ENCODE data around the gene FCHSD2. TPM values are rescaled to one million over a fixed set of nuclear protein-coding genes. Genes with fewer than 3 reads are reported as not detected.
A peak's percentile ranks its signal among the peaks of the same experiment; 100 is the strongest.

FCHSD2 gene
- total and polyA plus RNA-seq, 2 of the 13 experiments (the other 11 are each of a cell fraction or from before 2014, with no cell fraction given): 20.5 to 24.8 TPM

DNA sequence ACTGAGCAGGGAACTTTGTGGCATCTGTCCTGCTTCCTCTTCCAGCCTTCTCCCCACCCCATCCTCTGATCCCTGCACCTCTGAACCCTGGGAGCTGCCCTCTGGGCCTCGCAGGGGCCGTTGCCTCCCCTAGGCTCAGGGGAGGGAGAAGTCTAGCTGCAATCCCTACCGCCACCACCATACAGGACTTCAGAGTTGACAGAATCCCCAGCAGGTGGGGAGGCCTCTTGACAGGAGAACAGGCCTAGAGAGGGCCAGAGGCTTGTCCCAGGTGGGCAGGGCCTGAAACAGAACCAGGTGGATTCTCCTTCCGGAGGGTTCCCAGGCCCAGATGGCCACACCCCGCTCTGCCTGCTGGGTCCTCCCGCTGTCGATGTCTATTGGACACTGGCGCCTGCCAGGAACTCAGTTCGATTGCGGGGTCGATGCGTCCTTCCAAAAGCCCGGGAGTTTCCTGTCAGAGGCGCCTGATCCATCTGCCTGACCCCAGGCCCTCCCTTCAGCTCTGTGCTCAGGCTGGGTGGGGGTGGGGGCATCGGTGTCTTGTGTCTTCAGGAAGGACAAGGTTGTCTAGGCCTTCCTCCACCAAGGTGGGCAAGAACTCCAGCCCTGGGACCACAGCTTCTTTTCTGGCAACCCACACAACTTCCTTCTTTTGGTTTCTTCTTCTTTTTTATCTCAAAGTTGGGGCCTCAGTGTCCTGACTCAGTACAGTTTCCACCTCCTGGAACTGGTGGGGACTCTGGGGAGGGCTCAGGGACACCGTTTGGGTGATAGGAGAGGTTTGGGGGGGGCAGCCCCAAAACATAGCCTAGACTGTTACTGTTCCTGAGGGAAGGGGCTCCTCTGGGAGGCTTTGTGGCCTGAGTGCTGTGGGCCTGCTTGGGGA lies 354.7 kb downstream of the FCHSD2 start (continued):
- TF ChIP-seq IKZF5 (CRISPR knock-in tag; IDR thresholded peaks at IDR 0.05) (peak; percentile 23; the same call in 1 of the 2 replicates), RXRA (CRISPR knock-in tag; IDR thresholded peaks at IDR 0.05) (peak; percentile 69; the same call in 1 of the 2 replicates), XRCC5 (optimal IDR thresholded peaks at IDR 0.05; ENCODE audit: low read length) (peak; percentile 97), GATAD2A (CRISPR knock-in tag; IDR thresholded peaks at IDR 0.05) (peak; percentile 75), ZNF333 (CRISPR knock-in tag; IDR thresholded peaks at IDR 0.05; ENCODE audit: borderline replicate concordance) (peak; percentile 44; the same call in 1 of the 2 replicates), ZNF788 (CRISPR knock-in tag; IDR thresholded peaks at IDR 0.05; ENCODE audit: borderline replicate concordance) (no peak; the same call in 1 of the 2 replicates), ZNF510 (CRISPR knock-in tag; IDR thresholded peaks at IDR 0.05; ENCODE audit: low read depth) (0 out of 2 replicates have a peak, but pooled peaks have one; percentile 88), ZFY (CRISPR knock-in tag; IDR thresholded peaks at IDR 0.05) (peak; percentile 89), ZFP36L2 (CRISPR knock-in tag; IDR thresholded peaks at IDR 0.05) (no peak), PTBP1 (IDR thresholded peaks at IDR 0.05; ENCODE audit: low read depth, low read length, poor library complexity, severe bottlenecking) (no peak), ZNF503 (CRISPR knock-in tag; IDR thresholded peaks at IDR 0.05) (no peak)
- TF ChIP-seq, protein P1, sequence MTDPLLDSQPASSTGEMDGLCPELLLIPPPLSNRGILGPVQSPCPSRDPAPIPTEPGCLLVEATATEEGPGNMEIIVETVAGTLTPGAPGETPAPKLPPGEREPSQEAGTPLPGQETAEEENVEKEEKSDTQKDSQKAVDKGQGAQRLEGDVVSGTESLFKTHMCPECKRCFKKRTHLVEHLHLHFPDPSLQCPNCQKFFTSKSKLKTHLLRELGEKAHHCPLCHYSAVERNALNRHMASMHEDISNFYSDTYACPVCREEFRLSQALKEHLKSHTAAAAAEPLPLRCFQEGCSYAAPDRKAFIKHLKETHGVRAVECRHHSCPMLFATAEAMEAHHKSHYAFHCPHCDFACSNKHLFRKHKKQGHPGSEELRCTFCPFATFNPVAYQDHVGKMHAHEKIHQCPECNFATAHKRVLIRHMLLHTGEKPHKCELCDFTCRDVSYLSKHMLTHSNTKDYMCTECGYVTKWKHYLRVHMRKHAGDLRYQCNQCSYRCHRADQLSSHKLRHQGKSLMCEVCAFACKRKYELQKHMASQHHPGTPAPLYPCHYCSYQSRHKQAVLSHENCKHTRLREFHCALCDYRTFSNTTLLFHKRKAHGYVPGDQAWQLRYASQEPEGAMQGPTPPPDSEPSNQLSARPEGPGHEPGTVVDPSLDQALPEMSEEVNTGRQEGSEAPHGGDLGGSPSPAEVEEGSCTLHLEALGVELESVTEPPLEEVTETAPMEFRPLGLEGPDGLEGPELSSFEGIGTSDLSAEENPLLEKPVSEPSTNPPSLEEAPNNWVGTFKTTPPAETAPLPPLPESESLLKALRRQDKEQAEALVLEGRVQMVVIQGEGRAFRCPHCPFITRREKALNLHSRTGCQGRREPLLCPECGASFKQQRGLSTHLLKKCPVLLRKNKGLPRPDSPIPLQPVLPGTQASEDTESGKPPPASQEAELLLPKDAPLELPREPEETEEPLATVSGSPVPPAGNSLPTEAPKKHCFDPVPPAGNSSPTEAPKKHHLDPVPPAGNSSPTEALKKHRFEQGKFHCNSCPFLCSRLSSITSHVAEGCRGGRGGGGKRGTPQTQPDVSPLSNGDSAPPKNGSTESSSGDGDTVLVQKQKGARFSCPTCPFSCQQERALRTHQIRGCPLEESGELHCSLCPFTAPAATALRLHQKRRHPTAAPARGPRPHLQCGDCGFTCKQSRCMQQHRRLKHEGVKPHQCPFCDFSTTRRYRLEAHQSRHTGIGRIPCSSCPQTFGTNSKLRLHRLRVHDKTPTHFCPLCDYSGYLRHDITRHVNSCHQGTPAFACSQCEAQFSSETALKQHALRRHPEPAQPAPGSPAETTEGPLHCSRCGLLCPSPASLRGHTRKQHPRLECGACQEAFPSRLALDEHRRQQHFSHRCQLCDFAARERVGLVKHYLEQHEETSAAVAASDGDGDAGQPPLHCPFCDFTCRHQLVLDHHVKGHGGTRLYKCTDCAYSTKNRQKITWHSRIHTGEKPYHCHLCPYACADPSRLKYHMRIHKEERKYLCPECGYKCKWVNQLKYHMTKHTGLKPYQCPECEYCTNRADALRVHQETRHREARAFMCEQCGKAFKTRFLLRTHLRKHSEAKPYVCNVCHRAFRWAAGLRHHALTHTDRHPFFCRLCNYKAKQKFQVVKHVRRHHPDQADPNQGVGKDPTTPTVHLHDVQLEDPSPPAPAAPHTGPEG (CRISPR knock-in tag; IDR thresholded peaks at IDR 0.05): no peak
- TF ChIP-seq, protein P2, sequence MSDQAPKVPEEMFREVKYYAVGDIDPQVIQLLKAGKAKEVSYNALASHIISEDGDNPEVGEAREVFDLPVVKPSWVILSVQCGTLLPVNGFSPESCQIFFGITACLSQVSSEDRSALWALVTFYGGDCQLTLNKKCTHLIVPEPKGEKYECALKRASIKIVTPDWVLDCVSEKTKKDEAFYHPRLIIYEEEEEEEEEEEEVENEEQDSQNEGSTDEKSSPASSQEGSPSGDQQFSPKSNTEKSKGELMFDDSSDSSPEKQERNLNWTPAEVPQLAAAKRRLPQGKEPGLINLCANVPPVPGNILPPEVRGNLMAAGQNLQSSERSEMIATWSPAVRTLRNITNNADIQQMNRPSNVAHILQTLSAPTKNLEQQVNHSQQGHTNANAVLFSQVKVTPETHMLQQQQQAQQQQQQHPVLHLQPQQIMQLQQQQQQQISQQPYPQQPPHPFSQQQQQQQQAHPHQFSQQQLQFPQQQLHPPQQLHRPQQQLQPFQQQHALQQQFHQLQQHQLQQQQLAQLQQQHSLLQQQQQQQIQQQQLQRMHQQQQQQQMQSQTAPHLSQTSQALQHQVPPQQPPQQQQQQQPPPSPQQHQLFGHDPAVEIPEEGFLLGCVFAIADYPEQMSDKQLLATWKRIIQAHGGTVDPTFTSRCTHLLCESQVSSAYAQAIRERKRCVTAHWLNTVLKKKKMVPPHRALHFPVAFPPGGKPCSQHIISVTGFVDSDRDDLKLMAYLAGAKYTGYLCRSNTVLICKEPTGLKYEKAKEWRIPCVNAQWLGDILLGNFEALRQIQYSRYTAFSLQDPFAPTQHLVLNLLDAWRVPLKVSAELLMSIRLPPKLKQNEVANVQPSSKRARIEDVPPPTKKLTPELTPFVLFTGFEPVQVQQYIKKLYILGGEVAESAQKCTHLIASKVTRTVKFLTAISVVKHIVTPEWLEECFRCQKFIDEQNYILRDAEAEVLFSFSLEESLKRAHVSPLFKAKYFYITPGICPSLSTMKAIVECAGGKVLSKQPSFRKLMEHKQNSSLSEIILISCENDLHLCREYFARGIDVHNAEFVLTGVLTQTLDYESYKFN (CRISPR knock-in tag; conservative IDR thresholded peaks at IDR 0.05): peak; percentile 89
- TF ChIP-seq, protein P3, sequence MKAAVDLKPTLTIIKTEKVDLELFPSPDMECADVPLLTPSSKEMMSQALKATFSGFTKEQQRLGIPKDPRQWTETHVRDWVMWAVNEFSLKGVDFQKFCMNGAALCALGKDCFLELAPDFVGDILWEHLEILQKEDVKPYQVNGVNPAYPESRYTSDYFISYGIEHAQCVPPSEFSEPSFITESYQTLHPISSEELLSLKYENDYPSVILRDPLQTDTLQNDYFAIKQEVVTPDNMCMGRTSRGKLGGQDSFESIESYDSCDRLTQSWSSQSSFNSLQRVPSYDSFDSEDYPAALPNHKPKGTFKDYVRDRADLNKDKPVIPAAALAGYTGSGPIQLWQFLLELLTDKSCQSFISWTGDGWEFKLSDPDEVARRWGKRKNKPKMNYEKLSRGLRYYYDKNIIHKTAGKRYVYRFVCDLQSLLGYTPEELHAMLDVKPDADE (CRISPR knock-in tag; IDR thresholded peaks at IDR 0.05): no peak
